Measurements from ENCODE around the gene RASGRP3. TPM values are rescaled to one million over a fixed set of nuclear protein-coding genes. Genes with fewer than 3 reads are reported as not detected.

Gene RASGRP3
- total and polyA plus RNA-seq, 9 of the 15 experiments (the other 6 are each of a cell fraction or from before 2014, with no cell fraction given) = 0.18 to 1.7 (median 1.2) TPM

- CTCF ChIA-PET (ENCODE audit: low intra/inter-chr PET ratio) = no interaction called here
- TF ChIP-seq ZNF75A (CRISPR knock-in tag; IDR thresholded peaks at IDR 0.05) (no peak), ASH1L (IDR thresholded peaks at IDR 0.05; ENCODE audit: borderline replicate concordance, low read depth, partially characterized antibody) (no peak), ZNF407 (IDR thresholded peaks at IDR 0.05; ENCODE audit: low read depth) (no peak), JUN (IDR thresholded peaks at IDR 0.05; ENCODE audit: borderline replicate concordance, low read depth, low read length) (no peak), JUN (CRISPR knock-in tag; IDR thresholded peaks at IDR 0.05; ENCODE audit: borderline replicate concordance) (no peak), SNIP1 (IDR thresholded peaks at IDR 0.05; ENCODE audit: low read depth) (no peak), PCBP1 (IDR thresholded peaks at IDR 0.05; ENCODE audit: low read depth, low read length, poor library complexity, severe bottlenecking) (no peak), ZNF347 (CRISPR knock-in tag; IDR thresholded peaks at IDR 0.05; ENCODE audit: low read depth) (no peak), TAF1 (IDR thresholded peaks at IDR 0.05; ENCODE audit: control insufficient read depth, extremely low read depth, insufficient read depth, low read length, severe bottlenecking) (no peak)
- TF ChIP-seq, protein P1, sequence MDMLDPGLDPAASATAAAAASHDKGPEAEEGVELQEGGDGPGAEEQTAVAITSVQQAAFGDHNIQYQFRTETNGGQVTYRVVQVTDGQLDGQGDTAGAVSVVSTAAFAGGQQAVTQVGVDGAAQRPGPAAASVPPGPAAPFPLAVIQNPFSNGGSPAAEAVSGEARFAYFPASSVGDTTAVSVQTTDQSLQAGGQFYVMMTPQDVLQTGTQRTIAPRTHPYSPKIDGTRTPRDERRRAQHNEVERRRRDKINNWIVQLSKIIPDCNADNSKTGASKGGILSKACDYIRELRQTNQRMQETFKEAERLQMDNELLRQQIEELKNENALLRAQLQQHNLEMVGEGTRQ (CRISPR knock-in tag; IDR thresholded peaks at IDR 0.05) = no peak
- TF ChIP-seq, protein P2, sequence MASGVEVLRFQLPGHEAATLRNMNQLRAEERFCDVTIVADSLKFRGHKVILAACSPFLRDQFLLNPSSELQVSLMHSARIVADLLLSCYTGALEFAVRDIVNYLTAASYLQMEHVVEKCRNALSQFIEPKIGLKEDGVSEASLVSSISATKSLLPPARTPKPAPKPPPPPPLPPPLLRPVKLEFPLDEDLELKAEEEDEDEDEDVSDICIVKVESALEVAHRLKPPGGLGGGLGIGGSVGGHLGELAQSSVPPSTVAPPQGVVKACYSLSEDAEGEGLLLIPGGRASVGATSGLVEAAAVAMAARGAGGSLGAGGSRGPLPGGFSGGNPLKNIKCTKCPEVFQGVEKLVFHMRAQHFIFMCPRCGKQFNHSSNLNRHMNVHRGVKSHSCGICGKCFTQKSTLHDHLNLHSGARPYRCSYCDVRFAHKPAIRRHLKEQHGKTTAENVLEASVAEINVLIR (CRISPR knock-in tag; IDR thresholded peaks at IDR 0.05) = no peak
Measured at GRCh38 chr2:33496726-33497125, 20.3 kb downstream of the RASGRP3 start.

More at GRCh38 chr2:33496726-33497125, 20.3 kb downstream of the RASGRP3 start:
- Histone ChIP-seq H4K20me1 (replicated peaks; ENCODE audit: control insufficient read depth, insufficient read depth, low read length) (no peaks in the 10 kb centered on the region), H3K4me1 (replicated peaks in 1 of 2; ENCODE audit: control insufficient read depth in 2 of 2, insufficient read depth in 2 of 2, low read length in 2 of 2) (no peaks in the 10 kb centered on the region), H3K4me2 (ENCODE audit: insufficient read depth, low read length) (no peak overlapping the region), H3K79me2 (ENCODE audit: control insufficient read depth, insufficient read depth, low read length) (no peaks in the 10 kb centered on the region), H3K27me3 (ENCODE audit: control insufficient read depth in 2 of 2, insufficient read depth in 2 of 2, low read length in 2 of 2) (peaks cover 7% of the 10 kb centered on the region in 2 experiments; a peak in 4 of 5 replicates), H3K4me3 (no peak overlapping the region), H3K9ac (ENCODE audit: insufficient read depth in 1 of 2, low read depth in 2 of 2, low read length in 2 of 2) (no peak overlapping the region), H3K9me3 (replicated peaks; ENCODE audit: control insufficient read depth, insufficient read depth, low read depth, low read length) (no peaks in the 10 kb centered on the region), H3K27ac (ENCODE audit: extremely low read depth, low read depth, low read length) (no peak overlapping the region), H2AFZ (ENCODE audit: low read depth, low read length) (no peak overlapping the region), H3K9me1 (ENCODE audit: control insufficient read depth, insufficient read depth, low read length) (no peaks in the 10 kb centered on the region), H3K36me3 (ENCODE audit: control insufficient read depth, insufficient read depth, low read length) (no peaks in the 10 kb centered on the region)
- intact Hi-C loops (cut with micrococcal nuclease) (no loop called here), in situ Hi-C loops (cut with MboI) (no loop called here)
- FAIRE-seq (no peak), DNase-seq (ENCODE audit: extremely low read depth in 1 of 4, low spot score in 3 of 4) (no peak), ATAC-seq (no peak)
- WGBS (ENCODE audit: insufficient coverage, low coverage, missing lambda C conversion rate) = 0% methylated on average over 2 of the region's 2 CpGs
- no TSS peak for BruUV-seq (replicated peaks)
- POLR2A ChIA-PET = no interaction called here

Data from K562 (cell line).